CD4-positive, alpha-beta memory T cell (primary cell): Measurements from ENCODE around the gene WDR38. TPM values are rescaled to one million over a fixed set of nuclear protein-coding genes. Genes with fewer than 3 reads are reported as not detected.

ENCODE experiments used
- CTCF ChIA-PET: fragments of 350-600 bp; sonication (Branson Sonifier 250); formaldehyde crosslinking; loops from one replicate; lab custom pipeline; 2021; ENCODE audit warnings: inconsistent platforms; ENCODE audit not compliant: partially characterized antibody; lab: Charles Lee
- POLR2A ChIA-PET: fragments of 350-600 bp; sonication (Branson Sonifier 250); formaldehyde crosslinking; loops from one replicate; lab custom pipeline; 2021; ENCODE audit not compliant: partially characterized antibody; lab: Charles Lee
- DNase-seq, 5 donors: peaks; one replicate each; pipeline versions ENCODE4 v3.0.0 to v3.0.0-alpha.2; 2020 to 2022; ENCODE audit warnings: mixed read lengths in 1 of 5
- H3K27ac ChIP-seq: one replicate; pipeline ENCODE4 v1.7.0; 2013; ENCODE audit warnings: low read depth, low read length
- H3K27me3 ChIP-seq: 2 replicates; pipeline ENCODE4 v1.7.0; 2013; ENCODE audit warnings: mild to moderate bottlenecking, low read length, moderate library complexity; ENCODE audit not compliant: insufficient read depth
- H3K36me3 ChIP-seq: 2 replicates; pipeline ENCODE4 v1.7.0; 2013; ENCODE audit warnings: mild to moderate bottlenecking, low read length, moderate library complexity; ENCODE audit not compliant: insufficient read depth
- H3K4me1 ChIP-seq: 2 replicates; pipeline ENCODE4 v1.7.0; 2013; ENCODE audit warnings: mild to moderate bottlenecking, low read length, moderate library complexity; ENCODE audit not compliant: insufficient read depth
- H3K4me3 ChIP-seq, 2 donors: one replicate each; pipeline ENCODE4 v1.7.0; 2013; ENCODE audit warnings: low read length in 2 of 2, mild to moderate bottlenecking in 1 of 2
- H3K9me3 ChIP-seq, 2 donors: one replicate each; pipeline ENCODE4 v1.7.0; 2013; ENCODE audit warnings: low read length in 2 of 2, control low read depth in 1 of 2; ENCODE audit not compliant: control insufficient read depth in 1 of 2
- H3K27ac Mint-ChIP-seq, 7 donors: one replicate each; pipeline ENCODE4 v1.8.0; 2020 to 2021; ENCODE audit warnings: mixed read lengths in 7 of 7, mild to moderate bottlenecking in 6 of 7, inconsistent platforms in 3 of 7, moderate library complexity in 3 of 7
- H3K27me3 Mint-ChIP-seq, 2 donors: one replicate each; pipeline ENCODE4 v1.8.0; 2020 to 2021; ENCODE audit warnings: mixed read lengths in 2 of 2
- H3K36me3 Mint-ChIP-seq, 2 donors: one replicate each; pipeline ENCODE4 v1.8.0; 2020 to 2021; ENCODE audit warnings: mixed read lengths in 2 of 2, inconsistent platforms in 1 of 2, mild to moderate bottlenecking in 1 of 2
- H3K4me1 Mint-ChIP-seq, 4 donors: one replicate each; pipeline ENCODE4 v1.8.0; 2020 to 2021; ENCODE audit warnings: mixed read lengths in 4 of 4, mild to moderate bottlenecking in 1 of 4
- H3K4me3 Mint-ChIP-seq, 8 donors: one replicate each; pipeline ENCODE4 v1.8.0; 2020 to 2021; ENCODE audit warnings: mixed read lengths in 8 of 8, mild to moderate bottlenecking in 7 of 8, moderate library complexity in 6 of 8, inconsistent platforms in 3 of 8
- H3K9me3 Mint-ChIP-seq, 8 donors: one replicate each; pipeline ENCODE4 v1.8.0; 2020 to 2021; ENCODE audit warnings: mixed read lengths in 8 of 8, mild to moderate bottlenecking in 5 of 8, inconsistent platforms in 3 of 8, moderate library complexity in 1 of 8
- intact Hi-C: fragments of 100-400 bp; cut with micrococcal nuclease; formaldehyde crosslinking; loops from one replicate; pipeline ENCODE4 v1.15.1; 2023
- polyA plus RNA-seq, 2 donors: library from polyadenylated mRNA; unstranded; fragments of 300-500 nt; fragmentation: Illumina TruSeq; gene quantifications; one replicate each; pipeline ENCODE4 v1.2.3, GENCODE V29; 2021
- total RNA-seq, 2 experiments: library from RNA; stranded (reverse); gene quantifications; one replicate each; pipeline ENCODE4 v1.2.3, GENCODE V29; 2021

The WDR38 gene
- total and polyA plus RNA-seq, 4 experiments from 2014 or later = not detected

GRCh38 chr9:124810663-124811355, 42.5 kb upstream of the WDR38 start:
- Histone ChIP-seq H3K4me1 (no peaks in the 10 kb centered on the region), H3K36me3 (no peaks in the 10 kb centered on the region), H3K4me3 (no peak overlapping the region), H3K27me3 (no peaks in the 10 kb centered on the region), H3K27ac (no peak overlapping the region), H3K9me3 (no peaks in the 10 kb centered on the region)
- POLR2A ChIA-PET = no interaction called here
- CTCF ChIA-PET = no interaction called here
- no peaks in the 10 kb centered on the region for H3K4me1 Mint-ChIP-seq
- H3K27me3 Mint-ChIP-seq = peaks cover 0 to 2% of the 10 kb centered on the region in 2 donors
- H3K36me3 Mint-ChIP-seq = no peaks in the 10 kb centered on the region
- H3K27ac Mint-ChIP-seq = no peak overlapping the region
- H3K9me3 Mint-ChIP-seq = no peaks in the 10 kb centered on the region
- no peak overlapping the region for H3K4me3 Mint-ChIP-seq
- DNase-seq = no peak
- intact Hi-C loops = no loop called here

- ChIA-PET CTCF (no interaction called here), POLR2A (no interaction called here)
- no peak overlapping the region for H3K4me3 ChIP-seq
- no peaks in the 10 kb centered on the region for H3K27me3 ChIP-seq
- DNase-seq = no peak
- no peaks in the 10 kb centered on the region for H3K4me1 ChIP-seq
- Mint-ChIP-seq H3K27ac (no peak overlapping the region), H3K9me3 (no peaks in the 10 kb centered on the region), H3K36me3 (no peaks in the 10 kb centered on the region), H3K27me3 (peaks cover 3 to 6% of the 10 kb centered on the region in 2 donors), H3K4me3 (no peak overlapping the region), H3K4me1 (no peaks in the 10 kb centered on the region)
- H3K36me3 ChIP-seq = no peaks in the 10 kb centered on the region
- no peaks in the 10 kb centered on the region for H3K9me3 ChIP-seq
- intact Hi-C loops = no loop called here
- H3K27ac ChIP-seq = no peak overlapping the region
Measured at GRCh38 chr9:124812441-124812876, 40.8 kb upstream of the WDR38 start.

- no peak overlapping the region for H3K27ac ChIP-seq
- no peak overlapping the region for H3K27ac Mint-ChIP-seq
- POLR2A ChIA-PET = no interaction called here
- H3K9me3 ChIP-seq = no peaks in the 10 kb centered on the region
- no peak for DNase-seq
- intact Hi-C loops = no loop called here
- H3K4me3 ChIP-seq = no peak overlapping the region
- no peaks in the 10 kb centered on the region for H3K4me1 ChIP-seq
- CTCF ChIA-PET = no interaction called here
- no peaks in the 10 kb centered on the region for H3K27me3 ChIP-seq
- no peaks in the 10 kb centered on the region for H3K9me3 Mint-ChIP-seq
- H3K36me3 ChIP-seq = no peaks in the 10 kb centered on the region
- H3K27me3 Mint-ChIP-seq = peaks cover 3 to 7% of the 10 kb centered on the region in 2 donors
- no peaks in the 10 kb centered on the region for H3K36me3 Mint-ChIP-seq
- H3K4me1 Mint-ChIP-seq = no peaks in the 10 kb centered on the region
- no peak overlapping the region for H3K4me3 Mint-ChIP-seq
Measured at GRCh38 chr9:124813041-124813440, 40.2 kb upstream of the WDR38 start.

GRCh38 chr9:124813501-124814163, 39.6 kb upstream of the WDR38 start:
- H3K27me3 Mint-ChIP-seq = peaks cover 3 to 11% of the 10 kb centered on the region in 2 donors
- POLR2A ChIA-PET = no interaction called here
- H3K36me3 Mint-ChIP-seq = no peaks in the 10 kb centered on the region
- H3K4me1 Mint-ChIP-seq = peaks cover 0 to 1% (median 0%) of the 10 kb centered on the region in 4 donors
- Histone ChIP-seq H3K4me3 (no peak overlapping the region), H3K27ac (no peak overlapping the region), H3K9me3 (no peaks in the 10 kb centered on the region), H3K27me3 (no peaks in the 10 kb centered on the region), H3K36me3 (no peaks in the 10 kb centered on the region), H3K4me1 (no peaks in the 10 kb centered on the region)
- CTCF ChIA-PET = interaction anchor here (0.9 kb wide), 1 partner anchor 40 kb away, joined by 3 read pairs; no protein-coding TSS in a partner anchor
- H3K9me3 Mint-ChIP-seq = no peaks in the 10 kb centered on the region
- no peak for DNase-seq
- no peak overlapping the region for H3K4me3 Mint-ChIP-seq
- H3K27ac Mint-ChIP-seq = no peak overlapping the region
- intact Hi-C loops = no loop called here

GRCh38 chr9:124814164-124814535, 39.1 kb upstream of the WDR38 start:
- CTCF ChIA-PET = interaction anchor here (0.9 kb wide), 1 partner anchor 40 kb away, joined by 3 read pairs; no protein-coding TSS in a partner anchor
- no peaks in the 10 kb centered on the region for H3K4me1 ChIP-seq
- Mint-ChIP-seq H3K27me3 (peaks cover 3 to 11% of the 10 kb centered on the region in 2 donors), H3K36me3 (no peaks in the 10 kb centered on the region), H3K4me1 (peaks cover 0 to 1% (median 0%) of the 10 kb centered on the region in 4 donors), H3K9me3 (no peaks in the 10 kb centered on the region), H3K4me3 (no peak overlapping the region), H3K27ac (no peak overlapping the region)
- intact Hi-C loops = no loop called here
- DNase-seq = no peak
- no peak overlapping the region for H3K27ac ChIP-seq
- H3K9me3 ChIP-seq = no peaks in the 10 kb centered on the region
- POLR2A ChIA-PET = no interaction called here
- H3K36me3 ChIP-seq = no peaks in the 10 kb centered on the region
- H3K4me3 ChIP-seq = no peak overlapping the region
- no peaks in the 10 kb centered on the region for H3K27me3 ChIP-seq

- POLR2A ChIA-PET = no interaction called here
- no peak overlapping the region for H3K27ac Mint-ChIP-seq
- Histone ChIP-seq H3K4me1 (no peaks in the 10 kb centered on the region), H3K27ac (no peak overlapping the region), H3K27me3 (no peaks in the 10 kb centered on the region), H3K4me3 (no peak overlapping the region), H3K9me3 (no peaks in the 10 kb centered on the region), H3K36me3 (no peaks in the 10 kb centered on the region)
- intact Hi-C loops = no loop called here
- no peaks in the 10 kb centered on the region for H3K36me3 Mint-ChIP-seq
- peaks cover 3 to 11% of the 10 kb centered on the region in 2 donors for H3K27me3 Mint-ChIP-seq
- CTCF ChIA-PET = no interaction called here
- no peaks in the 10 kb centered on the region for H3K9me3 Mint-ChIP-seq
- DNase-seq = no peak
- peaks cover 0 to 1% (median 0%) of the 10 kb centered on the region in 4 donors for H3K4me1 Mint-ChIP-seq
- no peak overlapping the region for H3K4me3 Mint-ChIP-seq
Measured at GRCh38 chr9:124815601-124816000, 37.7 kb upstream of the WDR38 start.

GRCh38 chr9:124818431-124819281, 34.6 kb upstream of the WDR38 start:
- CTCF ChIA-PET = interaction anchor here (0.6 kb wide), 1 partner anchor 35 kb away, joined by 3 read pairs; the partner anchor contains the start of gene WDR38
- Histone ChIP-seq H3K36me3 (no peaks in the 10 kb centered on the region), H3K27me3 (no peaks in the 10 kb centered on the region), H3K27ac (no peak overlapping the region), H3K4me1 (no peaks in the 10 kb centered on the region), H3K9me3 (no peaks in the 10 kb centered on the region), H3K4me3 (no peak overlapping the region)
- Mint-ChIP-seq H3K36me3 (no peaks in the 10 kb centered on the region), H3K4me1 (peaks cover 0 to 1% (median 0%) of the 10 kb centered on the region in 4 donors), H3K27me3 (peaks cover 3 to 14% of the 10 kb centered on the region in 2 donors), H3K4me3 (no peak overlapping the region), H3K27ac (no peak overlapping the region), H3K9me3 (no peaks in the 10 kb centered on the region)
- POLR2A ChIA-PET = no interaction called here
- no peak for DNase-seq
- intact Hi-C loops = no loop called here
